Neuronal stem cell (in vitro differentiated cells): ENCODE data around the gene GAS7.

Experiments
- DNase-seq: peaks from one replicate; pipeline ENCODE4 v3.0.0-alpha.2; 2013; ENCODE audit warnings: low spot score
- H2AFZ ChIP-seq: one replicate; pipeline ENCODE4 v1.6.1; 2013; ENCODE audit warnings: mild to moderate bottlenecking, low read length, inconsistent platforms
- H2AK5ac ChIP-seq: 2 replicates; pipeline ENCODE4 v1.6.1; 2013; ENCODE audit warnings: low read depth, mild to moderate bottlenecking, inconsistent platforms, low read length, moderate library complexity, mixed read lengths
- H2BK120ac ChIP-seq: 2 replicates; pipeline ENCODE4 v1.6.1; 2013; ENCODE audit warnings: low read depth, mild to moderate bottlenecking, inconsistent platforms, low read length, moderate library complexity, mixed read lengths
- H2BK12ac ChIP-seq: one replicate; pipeline ENCODE4 v1.6.1; 2013; ENCODE audit warnings: low read length, inconsistent platforms
- H2BK15ac ChIP-seq: 2 replicates; pipeline ENCODE4 v1.6.1; 2013; ENCODE audit warnings: mild to moderate bottlenecking, low read length, inconsistent platforms, mixed read lengths
- H2BK5ac ChIP-seq: one replicate; pipeline ENCODE4 v1.6.1; 2013; ENCODE audit warnings: inconsistent platforms, mild to moderate bottlenecking, low read length, moderate library complexity
- H3K14ac ChIP-seq: one replicate; pipeline ENCODE4 v1.6.1; 2013; ENCODE audit warnings: low read length, inconsistent platforms
- H3K18ac ChIP-seq: 2 replicates; pipeline ENCODE4 v1.6.1; 2013; ENCODE audit warnings: low read length, inconsistent platforms
- H3K23ac ChIP-seq: 2 replicates; pipeline ENCODE4 v1.6.1; 2013; ENCODE audit warnings: low read depth, mild to moderate bottlenecking, mixed read lengths, low read length, inconsistent platforms; ENCODE audit not compliant: poor library complexity
- H3K27ac ChIP-seq: replicated peaks from 3 replicates; pipeline ENCODE4 v1.5.1; 2013; ENCODE audit warnings: low read length, inconsistent platforms
- H3K27me3 ChIP-seq, 3 experiments: 2 replicates each; pipeline ENCODE4 v1.6.1; 2013; ENCODE audit warnings: low read length in 3 of 3, mild to moderate bottlenecking in 2 of 3, inconsistent platforms in 1 of 3, low read depth in 1 of 3, mixed read lengths in 1 of 3, moderate library complexity in 1 of 3; ENCODE audit not compliant: control insufficient read depth in 3 of 3, insufficient read depth in 3 of 3
- H3K36me3 ChIP-seq, 2 donors: replicated peaks in 1 of 2; 2 replicates each; pipeline ENCODE4 v1.6.1; 2013; ENCODE audit warnings: low read length in 2 of 2; ENCODE audit not compliant: control insufficient read depth in 2 of 2, insufficient read depth in 2 of 2
- H3K4ac ChIP-seq: 2 replicates; pipeline ENCODE4 v1.6.1; 2013; ENCODE audit warnings: inconsistent platforms, mild to moderate bottlenecking, low read length, moderate library complexity
- H3K4me1 ChIP-seq, 2 donors: 1 replicate in 1 of 2; 2 replicates in 1 of 2; pipeline ENCODE4 v1.6.1; 2013; ENCODE audit warnings: low read length in 2 of 2, low read depth in 1 of 2; ENCODE audit not compliant: control insufficient read depth in 2 of 2, insufficient read depth in 1 of 2
- H3K4me2 ChIP-seq: one replicate; pipeline ENCODE4 v1.6.1; 2013; ENCODE audit warnings: mild to moderate bottlenecking, low read length, inconsistent platforms; ENCODE audit not compliant: insufficient read depth, poor library complexity, severe bottlenecking
- H3K4me3 ChIP-seq, 2 donors: 2 replicates each; pipeline ENCODE4 v1.5.1; 2013; ENCODE audit warnings: low read length in 2 of 2, mild to moderate bottlenecking in 2 of 2, inconsistent platforms in 1 of 2, moderate library complexity in 1 of 2
- H3K79me1 ChIP-seq: one replicate; pipeline ENCODE4 v1.6.1; 2013; ENCODE audit warnings: low read depth, mild to moderate bottlenecking, inconsistent platforms, low read length, moderate library complexity
- H3K9ac ChIP-seq: one replicate; pipeline ENCODE4 v1.6.1; 2013; ENCODE audit warnings: mild to moderate bottlenecking, low read depth, low read length, inconsistent platforms; ENCODE audit not compliant: poor library complexity
- H3K9me3 ChIP-seq, 2 donors: replicated peaks in 1 of 2; 2 replicates each; pipeline versions ENCODE3 to v1.6.1; 2013; ENCODE audit warnings: low read length in 2 of 2, mild to moderate bottlenecking in 2 of 2, inconsistent platforms in 1 of 2, low read depth in 1 of 2, mixed read lengths in 1 of 2, moderate library complexity in 1 of 2; ENCODE audit not compliant: control insufficient read depth in 2 of 2, insufficient read depth in 1 of 2
- H4K8ac ChIP-seq: one replicate; pipeline ENCODE4 v1.6.1; 2013; ENCODE audit warnings: low read depth, mild to moderate bottlenecking, inconsistent platforms, low read length, moderate library complexity
- H4K91ac ChIP-seq: one replicate; pipeline ENCODE4 v1.6.1; 2013; ENCODE audit warnings: low read length, low read depth, mild to moderate bottlenecking, inconsistent platforms; ENCODE audit not compliant: poor library complexity
- WGBS, 2 donors: extraction: QIAGEN DNeasy Blood & Tissue Kit; methylation state at CpG; one replicate each; pipeline ENCODE4 v1.1.7; 2013; ENCODE audit warnings: missing lambda C conversion rate in 2 of 2, mixed read lengths in 1 of 2; ENCODE audit not compliant: insufficient read length in 2 of 2, insufficient replicate concordance in 1 of 2; ENCODE audit errors: extremely low coverage in 2 of 2; 5-methylcytosine and 5-hydroxymethylcytosine counted together

GAS7 gene

DNA sequence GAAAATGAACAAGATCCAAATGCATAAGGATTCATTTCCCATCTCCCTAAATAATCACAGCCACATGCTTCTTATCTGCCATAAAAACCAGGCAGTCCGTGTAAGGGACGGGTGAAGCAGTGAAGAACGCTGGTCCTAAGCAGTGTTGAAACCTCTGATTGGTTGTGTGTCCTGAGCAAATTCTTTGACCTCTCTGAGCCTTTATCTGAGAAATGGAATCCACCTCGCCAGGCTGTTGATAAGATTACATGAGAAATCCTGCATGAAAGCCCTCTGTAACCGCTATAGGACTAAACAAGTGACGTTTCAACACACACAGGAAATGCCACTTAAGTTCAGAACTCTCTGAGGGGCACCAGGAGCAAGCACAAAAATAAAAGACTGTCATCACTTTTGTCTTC lies 26.8 kb downstream of the GAS7 start:
- Histone ChIP-seq H4K8ac (no peak overlapping the region), H3K79me1 (no peaks in the 10 kb centered on the region), H3K36me3 (no peaks in the 10 kb centered on the region), H4K91ac (no peak overlapping the region), H2BK15ac (no peak overlapping the region), H3K9me3 (no peaks in the 10 kb centered on the region), H3K18ac (no peak overlapping the region), H2BK120ac (no peak overlapping the region), H2AK5ac (no peak overlapping the region), H3K4me2 (no peak overlapping the region), H3K4ac (no peak overlapping the region), H2BK5ac (no peak overlapping the region), H3K23ac (no peak overlapping the region), H3K27me3 (no peaks in the 10 kb centered on the region), H2AFZ (no peak overlapping the region), H3K27ac (no peak overlapping the region), H2BK12ac (no peak overlapping the region), H3K9ac (no peak overlapping the region), H3K4me1 (peaks cover 0 to 3% of the 10 kb centered on the region in 2 donors), H3K4me3 (no peak overlapping the region), H3K14ac (no peak overlapping the region)
- DNase-seq: no peak
- no CpG with 5 or more reads among the region's 6 CpGs for WGBS, 2 donors

- Histone ChIP-seq H2BK120ac (no peak overlapping the region), H3K4me2 (no peak overlapping the region), H3K79me1 (no peaks in the 10 kb centered on the region), H3K23ac (no peak overlapping the region), H2BK5ac (no peak overlapping the region), H4K8ac (no peak overlapping the region), H3K9me3 (no peaks in the 10 kb centered on the region), H3K4me1 (peaks cover 0 to 3% of the 10 kb centered on the region in 2 donors), H2AFZ (no peak overlapping the region), H4K91ac (no peak overlapping the region), H3K4me3 (no peak overlapping the region), H3K18ac (no peak overlapping the region), H3K36me3 (no peaks in the 10 kb centered on the region), H3K27ac (no peak overlapping the region), H2BK15ac (no peak overlapping the region), H2AK5ac (no peak overlapping the region), H3K4ac (no peak overlapping the region), H3K9ac (no peak overlapping the region), H2BK12ac (no peak overlapping the region), H3K14ac (no peak overlapping the region), H3K27me3 (no peaks in the 10 kb centered on the region)
- WGBS, 2 donors: no CpG with 5 or more reads among the region's 8 CpGs
- DNase-seq: no peak
These were observed 27.3 kb downstream of the GAS7 start for GRCh38 chr17:10171122-10171571.

GRCh38 chr17:10170233-10170632 lies 28.2 kb downstream of the GAS7 start:
- Histone ChIP-seq H3K79me1 (no peaks in the 10 kb centered on the region), H3K9me3 (no peaks in the 10 kb centered on the region), H2BK15ac (no peak overlapping the region), H3K36me3 (no peaks in the 10 kb centered on the region), H3K23ac (no peak overlapping the region), H3K4me1 (peaks cover 0 to 3% of the 10 kb centered on the region in 2 donors), H3K4me3 (no peak overlapping the region), H2AK5ac (no peak overlapping the region), H3K27me3 (no peaks in the 10 kb centered on the region), H3K14ac (no peak overlapping the region), H3K18ac (peak overlapping the region; percentile 30), H2AFZ (no peak overlapping the region), H3K9ac (no peak overlapping the region), H3K27ac (no peak overlapping the region), H3K4ac (no peak overlapping the region), H2BK120ac (no peak overlapping the region), H3K4me2 (no peak overlapping the region), H4K8ac (no peak overlapping the region), H4K91ac (no peak overlapping the region), H2BK5ac (no peak overlapping the region), H2BK12ac (no peak overlapping the region)
- WGBS, 2 donors: no CpG with 5 or more reads among the region's 3 CpGs
- DNase-seq: no peak

DNA sequence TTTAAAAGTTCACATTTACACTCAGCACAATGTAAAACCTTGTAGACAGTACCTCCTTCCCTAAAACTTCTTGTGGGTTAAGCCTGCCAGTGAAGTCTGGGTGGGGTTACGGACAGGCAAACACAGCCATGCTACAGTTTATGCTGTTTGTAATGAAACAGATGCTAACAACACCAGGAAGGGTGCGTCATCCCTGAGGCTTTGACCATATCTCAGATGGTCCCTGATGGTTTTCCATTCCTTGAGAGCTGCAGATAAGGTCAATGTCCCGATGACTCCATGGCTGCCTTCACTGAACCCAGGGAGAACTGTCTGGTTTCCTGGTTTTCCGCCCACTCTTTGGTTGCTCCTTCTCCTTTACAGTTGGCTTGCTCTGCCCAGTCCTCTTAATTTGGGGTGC lies 29.1 kb downstream of the GAS7 start:
- Histone ChIP-seq H3K18ac (no peak overlapping the region), H2BK15ac (no peak overlapping the region), H2AK5ac (no peak overlapping the region), H4K8ac (no peak overlapping the region), H3K23ac (no peak overlapping the region), H3K36me3 (no peaks in the 10 kb centered on the region), H3K4me2 (no peak overlapping the region), H3K4me1 (peaks cover 0 to 3% of the 10 kb centered on the region in 2 donors), H3K4me3 (no peak overlapping the region), H3K14ac (no peak overlapping the region), H4K91ac (no peak overlapping the region), H3K9ac (no peak overlapping the region), H2AFZ (no peak overlapping the region), H2BK12ac (no peak overlapping the region), H3K9me3 (no peaks in the 10 kb centered on the region), H3K4ac (no peak overlapping the region), H2BK120ac (no peak overlapping the region), H3K79me1 (no peaks in the 10 kb centered on the region), H3K27me3 (no peaks in the 10 kb centered on the region), H3K27ac (no peak overlapping the region), H2BK5ac (no peak overlapping the region)
- WGBS, 2 donors: no CpG with 5 or more reads among the region's 4 CpGs
- no peak for DNase-seq
